ENCODE data around the gene SNRK. TPM values are rescaled to one million over a fixed set of nuclear protein-coding genes. Genes with fewer than 3 reads are reported as not detected.

The SNRK gene
- total RNA-seq, 1 experiment from 2014 or later, result 7.3 TPM

- no peaks in the 10 kb centered on the region for H3K4me1 ChIP-seq (ENCODE audit: insufficient read depth, low read length, poor library complexity, severe bottlenecking)
- H3K4me3 ChIP-seq (ENCODE audit: low read depth, low read length, poor library complexity, severe bottlenecking), result no peak overlapping the region
- no TSS peak for BruUV-seq (replicated peaks)
- no peak for DNase-seq (ENCODE audit: low spot score)
- TF ChIP-seq CTCF (conservative IDR thresholded peaks at IDR 0.05; ENCODE audit: low read depth, low read length) (no peak), EZH2 (IDR thresholded peaks at IDR 0.05; ENCODE audit: borderline replicate concordance, low read depth, low read length, poor library complexity, severe bottlenecking) (no peak)
- CTCF ChIA-PET, result no interaction called here
- H3K27me3 ChIP-seq (replicated peaks; ENCODE audit: insufficient read depth, low read depth, low read length, poor library complexity), result no peaks in the 10 kb centered on the region
- POLR2A ChIA-PET (ENCODE audit: low non-redundant PET), result no interaction called here
- no peaks in the 10 kb centered on the region for H3K36me3 ChIP-seq (ENCODE audit: insufficient read depth, low read length, poor library complexity, severe bottlenecking)
- no peaks in the 10 kb centered on the region for H3K9me3 ChIP-seq (ENCODE audit: low read depth, low read length, poor library complexity, severe bottlenecking)
- no peak overlapping the region for H3K27ac ChIP-seq (ENCODE audit: low read depth, low read length, poor library complexity, severe bottlenecking)
- intact Hi-C loops (cut with micrococcal nuclease; ENCODE audit: unreplicated experiment), result no loop called here
Observed at GRCh38 chr3:43319376-43319775, 33.0 kb downstream of the SNRK start.

GRCh38 chr3:43319794-43320193, 33.5 kb downstream of the SNRK start:
- POLR2A ChIA-PET (ENCODE audit: low non-redundant PET), result no interaction called here
- CTCF ChIA-PET, result no interaction called here
- Histone ChIP-seq H3K4me3 (ENCODE audit: low read depth, low read length, poor library complexity, severe bottlenecking) (no peak overlapping the region), H3K27me3 (replicated peaks; ENCODE audit: insufficient read depth, low read depth, low read length, poor library complexity) (no peaks in the 10 kb centered on the region), H3K27ac (ENCODE audit: low read depth, low read length, poor library complexity, severe bottlenecking) (no peak overlapping the region), H3K36me3 (ENCODE audit: insufficient read depth, low read length, poor library complexity, severe bottlenecking) (no peaks in the 10 kb centered on the region), H3K9me3 (ENCODE audit: low read depth, low read length, poor library complexity, severe bottlenecking) (no peaks in the 10 kb centered on the region), H3K4me1 (ENCODE audit: insufficient read depth, low read length, poor library complexity, severe bottlenecking) (no peaks in the 10 kb centered on the region)
- no peak for DNase-seq (ENCODE audit: low spot score)
- intact Hi-C loops (cut with micrococcal nuclease; ENCODE audit: unreplicated experiment), result no loop called here
- no TSS peak for BruUV-seq (replicated peaks)
- TF ChIP-seq CTCF (conservative IDR thresholded peaks at IDR 0.05; ENCODE audit: low read depth, low read length), result no peak
- no peak for TF ChIP-seq EZH2 (IDR thresholded peaks at IDR 0.05; ENCODE audit: borderline replicate concordance, low read depth, low read length, poor library complexity, severe bottlenecking)

DNA sequence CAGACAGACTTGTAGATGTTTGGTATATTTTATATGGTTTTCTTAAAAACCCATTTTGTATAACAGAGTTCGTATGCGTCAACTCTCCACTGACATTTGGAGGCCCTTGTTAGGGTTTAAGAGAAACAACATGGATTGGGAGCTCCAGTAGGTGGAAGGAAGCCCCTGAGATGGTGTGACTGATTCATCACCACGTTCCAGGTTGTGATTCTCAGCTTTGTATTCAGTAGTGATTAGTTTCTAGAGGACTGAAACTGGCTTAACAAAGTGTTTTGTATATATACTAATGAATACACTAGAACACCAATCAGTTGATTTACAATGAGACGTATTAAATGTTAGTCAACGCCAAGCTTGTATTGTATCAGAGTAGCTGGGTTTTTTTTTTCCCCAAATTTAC, 33.9 kb downstream of the SNRK start:
- Histone ChIP-seq H3K4me1 (ENCODE audit: insufficient read depth, low read length, poor library complexity, severe bottlenecking) (no peaks in the 10 kb centered on the region), H3K9me3 (ENCODE audit: low read depth, low read length, poor library complexity, severe bottlenecking) (no peaks in the 10 kb centered on the region), H3K27me3 (replicated peaks; ENCODE audit: insufficient read depth, low read depth, low read length, poor library complexity) (no peaks in the 10 kb centered on the region), H3K27ac (ENCODE audit: low read depth, low read length, poor library complexity, severe bottlenecking) (no peak overlapping the region), H3K4me3 (ENCODE audit: low read depth, low read length, poor library complexity, severe bottlenecking) (no peak overlapping the region), H3K36me3 (ENCODE audit: insufficient read depth, low read length, poor library complexity, severe bottlenecking) (no peaks in the 10 kb centered on the region)
- no TSS peak for BruUV-seq (replicated peaks)
- POLR2A ChIA-PET (ENCODE audit: low non-redundant PET), result no interaction called here
- no peak for DNase-seq (ENCODE audit: low spot score)
- CTCF ChIA-PET, result no interaction called here
- intact Hi-C loops (cut with micrococcal nuclease; ENCODE audit: unreplicated experiment), result no loop called here
- TF ChIP-seq CTCF (conservative IDR thresholded peaks at IDR 0.05; ENCODE audit: low read depth, low read length) (no peak), EZH2 (IDR thresholded peaks at IDR 0.05; ENCODE audit: borderline replicate concordance, low read depth, low read length, poor library complexity, severe bottlenecking) (no peak)

Measured in A673 (cell line).